GM23248 (cell line): ENCODE data around the gene HSPH1.

ENCODE experiments used
- EZH2 ChIP-seq: fragments of 200-600 bp; sonication (generic); IDR thresholded peaks from 2 replicates; pipeline ENCODE4 v1.6.1; 2018; ENCODE audit warnings: antibody characterized with exemption, mild to moderate bottlenecking; ENCODE audit not compliant: insufficient read depth, poor library complexity, severe bottlenecking
- EZH2phosphoT487 ChIP-seq: fragments of 200-600 bp; sonication (generic); IDR thresholded peaks from 2 replicates; pipeline ENCODE4 v1.6.1; 2018; ENCODE audit warnings: antibody characterized with exemption, moderate library complexity, mild to moderate bottlenecking, low read depth; ENCODE audit not compliant: insufficient read depth

DNA sequence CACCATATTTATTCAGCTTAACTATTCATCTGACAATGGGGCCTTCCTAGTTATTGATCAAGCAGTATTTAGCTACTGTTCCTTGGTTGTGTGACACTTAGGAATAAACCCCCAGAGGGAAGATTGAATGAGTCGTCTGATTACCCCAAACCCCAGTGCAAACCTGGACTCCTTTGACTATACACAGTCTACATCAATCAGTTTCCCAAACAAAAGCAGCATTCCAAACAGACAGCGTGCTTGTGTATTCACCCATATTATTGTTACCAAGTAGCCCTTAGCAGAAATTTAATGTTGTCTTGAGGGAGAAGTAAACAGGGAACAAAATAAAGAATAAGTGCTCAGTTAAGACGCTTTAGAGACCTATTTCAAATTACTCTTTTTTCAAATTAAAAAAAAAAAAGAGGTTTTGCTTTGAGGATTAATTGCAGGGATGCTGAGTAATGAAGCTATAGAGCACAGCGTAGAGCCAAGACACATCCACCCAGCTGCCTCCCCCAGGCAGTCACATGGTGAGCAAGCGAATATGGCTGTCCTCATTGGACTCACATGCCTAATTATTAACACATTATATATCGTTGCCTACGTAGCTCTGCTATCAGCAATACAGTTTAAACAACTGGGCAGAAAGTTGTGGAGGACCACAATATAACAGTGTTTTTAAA is 23.4 kb upstream of the HSPH1 start:
- TF ChIP-seq EZH2phosphoT487 (no peak), EZH2 (no peak)
